Glomerular visceral epithelial cell (primary cell): Measurements from ENCODE around the gene NIN.
A peak's percentile ranks its signal among the peaks of the same experiment; 100 is the strongest.

ENCODE experiments used
- DNase-seq: peaks from one replicate; pipeline ENCODE4 v3.0.0-alpha.2; 2016; ENCODE audit errors: extremely low spot score

Gene NIN

DNA sequence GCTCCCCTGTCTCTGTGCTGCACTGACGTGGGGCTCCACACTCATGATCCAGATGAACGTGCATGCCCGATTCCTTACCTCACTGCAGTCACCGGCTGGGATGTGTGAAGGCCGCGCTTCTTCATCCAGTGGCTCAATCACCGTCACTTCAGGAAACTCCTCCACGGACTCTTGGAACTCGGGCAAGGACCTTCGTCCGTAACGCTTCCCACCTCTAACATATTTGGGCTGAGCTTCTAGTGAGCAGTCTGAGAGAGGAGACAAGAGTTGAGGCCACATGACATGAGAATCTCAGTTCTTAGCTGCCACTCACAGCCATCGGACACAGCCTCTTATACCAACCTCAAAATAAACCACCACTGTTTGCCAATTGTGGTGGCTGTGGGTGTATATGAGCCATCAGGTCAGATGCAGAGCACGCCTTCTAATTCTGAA lies 38.3 kb downstream of the NIN start:
- DNase-seq: no peak

GRCh38 chr14:50792051-50792477 lies 38.9 kb downstream of the NIN start:
- no peak for DNase-seq

DNA sequence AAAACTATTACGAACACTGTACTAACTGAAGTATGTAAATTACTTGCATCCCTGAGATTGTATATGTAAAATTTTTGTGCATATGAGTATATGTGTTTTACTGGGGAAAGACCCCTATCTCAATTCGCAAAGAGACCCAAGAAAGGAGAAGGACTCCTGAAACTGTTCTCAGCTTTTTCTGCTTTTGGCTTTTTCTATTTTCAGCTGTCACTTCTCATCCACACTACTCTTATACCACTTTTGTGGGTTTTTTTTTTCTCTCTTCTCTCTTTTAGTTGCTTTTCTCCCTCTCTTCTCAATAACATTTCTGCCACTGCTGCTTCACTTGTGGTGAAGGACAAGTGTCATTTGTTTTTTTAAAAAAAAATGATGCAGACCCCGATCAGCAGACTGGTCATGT lies 39.8 kb downstream of the NIN start:
- no peak for DNase-seq

GRCh38 chr14:50790589-50790988 lies 40.4 kb downstream of the NIN start:
- no peak for DNase-seq

DNA sequence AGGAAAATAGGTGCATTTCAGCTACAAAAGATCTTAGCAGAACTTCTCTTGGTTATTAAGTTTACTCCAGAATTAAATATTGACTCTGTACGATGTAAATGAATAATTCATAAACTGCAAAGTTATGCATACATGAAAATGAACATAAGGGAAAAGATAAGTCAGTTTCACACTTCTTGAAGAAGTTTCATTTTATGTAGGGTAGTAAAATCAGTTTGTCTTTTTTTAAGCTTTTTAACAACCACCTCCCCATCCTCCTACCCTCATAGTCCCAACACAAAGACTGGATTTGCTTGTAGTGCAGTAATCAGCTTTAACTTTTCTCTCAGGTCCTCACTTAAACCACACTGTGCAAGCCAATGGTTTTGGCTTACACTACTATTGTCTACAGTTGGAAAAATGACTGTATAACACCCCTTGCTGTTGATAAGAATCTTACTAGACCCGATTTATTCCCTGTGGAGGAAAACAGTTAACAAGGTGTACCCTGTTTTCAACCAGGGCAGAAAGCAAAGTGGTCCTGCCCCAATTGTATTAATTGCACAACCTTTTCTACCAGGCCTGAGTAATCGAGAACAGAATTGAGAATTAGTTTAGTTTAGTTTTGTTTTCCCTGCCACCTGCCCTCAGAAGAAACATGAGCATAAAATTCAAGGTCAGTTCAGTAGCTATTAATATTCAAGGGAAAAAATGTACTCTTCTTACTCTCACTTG lies 44.1 kb downstream of the NIN start:
- DNase-seq: no peak

DNA sequence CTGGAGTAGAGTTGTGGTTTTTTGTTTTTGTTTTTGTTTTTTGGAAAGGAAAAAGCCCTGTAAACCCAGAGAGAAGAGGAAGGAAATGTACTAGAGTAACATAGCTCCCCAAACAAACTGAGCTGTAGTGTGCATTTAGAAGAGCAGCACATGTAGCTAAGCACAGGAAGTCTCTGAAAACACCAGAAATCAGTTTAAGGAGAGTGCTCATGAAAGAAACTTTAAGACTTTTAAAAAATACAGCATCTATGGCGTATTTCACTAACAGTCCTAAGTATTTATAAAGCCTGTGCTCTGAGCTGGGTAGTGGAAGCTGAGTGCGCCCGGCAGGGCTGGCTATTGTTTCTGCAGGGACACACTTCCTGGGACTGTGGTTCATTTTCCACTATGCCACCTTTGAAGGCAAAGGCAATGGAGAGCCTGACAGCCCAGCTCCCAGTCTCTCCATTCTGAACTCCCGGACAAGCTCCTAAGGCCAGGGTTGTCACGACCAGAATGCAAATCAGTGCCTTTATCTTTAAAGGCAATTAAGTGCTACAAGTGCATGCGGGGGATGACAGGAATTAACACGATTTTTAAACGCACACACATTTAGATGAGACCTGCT lies 45.4 kb downstream of the NIN start:
- no peak for DNase-seq

DNA sequence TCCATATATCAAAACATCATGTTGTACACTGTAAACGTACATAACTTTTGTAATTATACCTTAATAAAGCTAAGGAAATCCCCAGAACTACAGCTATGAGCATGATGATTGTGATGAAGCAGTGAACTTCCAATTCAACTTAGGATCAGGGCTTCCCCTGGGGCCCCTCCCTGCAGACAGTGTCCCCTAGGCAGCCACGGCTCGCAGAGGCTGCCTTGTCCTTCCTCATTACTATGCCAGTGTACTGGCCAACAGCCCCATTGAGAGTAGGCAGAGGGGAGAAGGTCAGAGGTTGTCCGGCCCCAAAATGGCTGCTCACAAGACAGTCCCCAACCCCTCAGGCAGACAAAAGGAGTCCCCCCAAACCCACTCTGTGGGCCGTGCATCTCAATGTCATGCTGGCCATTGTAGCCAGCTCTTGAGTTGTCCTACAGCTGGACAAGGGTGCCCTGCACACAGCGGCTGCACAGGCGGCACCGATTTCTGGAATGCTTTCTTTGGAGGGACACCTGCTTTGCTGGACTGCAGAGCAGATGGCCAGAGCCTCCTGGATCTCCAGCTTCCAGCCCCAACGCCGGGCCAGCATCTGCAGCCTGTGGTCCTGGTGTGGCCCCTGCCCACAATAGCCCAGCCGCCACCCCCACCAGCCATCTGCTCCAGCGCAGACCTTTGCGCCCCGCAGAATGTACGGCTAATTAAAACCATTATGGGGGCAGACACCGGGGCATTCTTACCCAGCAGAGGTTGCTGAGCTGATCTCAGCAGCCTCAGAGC lies 46.1 kb downstream of the NIN start:
- DNase-seq: no peak

DNA sequence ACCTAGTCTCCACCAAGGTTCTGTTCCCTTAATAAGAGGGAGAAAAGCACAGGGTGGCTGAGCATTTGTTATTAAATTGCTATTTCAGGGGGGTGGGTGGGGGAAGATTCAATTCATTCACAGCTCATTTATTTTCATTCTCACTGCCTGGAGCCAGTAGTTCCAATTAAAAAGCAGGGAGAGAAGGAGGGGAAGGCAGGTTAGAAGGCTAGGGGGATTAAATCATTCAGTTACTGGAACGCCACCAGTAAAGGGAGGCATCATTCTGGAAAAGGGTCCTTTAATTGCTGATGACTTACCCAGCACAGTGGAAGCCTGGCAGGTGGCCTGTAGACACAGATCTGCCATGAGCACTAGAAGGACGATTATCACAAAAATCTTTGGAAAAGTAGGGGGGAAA lies 47.4 kb downstream of the NIN start:
- DNase-seq: no peak

- DNase-seq: no peak
These were observed 50.6 kb downstream of the NIN start for GRCh38 chr14:50780393-50780792.

GRCh38 chr14:50778721-50779483 lies 52.1 kb downstream of the NIN start:
- DNase-seq: peak; percentile 7

GRCh38 chr14:50776522-50776921 lies 54.4 kb downstream of the NIN start:
- no peak for DNase-seq

- peak; percentile 77 for DNase-seq
These were observed 55.6 kb downstream of the NIN start for GRCh38 chr14:50775357-50775756.

GRCh38 chr14:50774542-50775267 lies 56.3 kb downstream of the NIN start:
- no peak for DNase-seq

DNA sequence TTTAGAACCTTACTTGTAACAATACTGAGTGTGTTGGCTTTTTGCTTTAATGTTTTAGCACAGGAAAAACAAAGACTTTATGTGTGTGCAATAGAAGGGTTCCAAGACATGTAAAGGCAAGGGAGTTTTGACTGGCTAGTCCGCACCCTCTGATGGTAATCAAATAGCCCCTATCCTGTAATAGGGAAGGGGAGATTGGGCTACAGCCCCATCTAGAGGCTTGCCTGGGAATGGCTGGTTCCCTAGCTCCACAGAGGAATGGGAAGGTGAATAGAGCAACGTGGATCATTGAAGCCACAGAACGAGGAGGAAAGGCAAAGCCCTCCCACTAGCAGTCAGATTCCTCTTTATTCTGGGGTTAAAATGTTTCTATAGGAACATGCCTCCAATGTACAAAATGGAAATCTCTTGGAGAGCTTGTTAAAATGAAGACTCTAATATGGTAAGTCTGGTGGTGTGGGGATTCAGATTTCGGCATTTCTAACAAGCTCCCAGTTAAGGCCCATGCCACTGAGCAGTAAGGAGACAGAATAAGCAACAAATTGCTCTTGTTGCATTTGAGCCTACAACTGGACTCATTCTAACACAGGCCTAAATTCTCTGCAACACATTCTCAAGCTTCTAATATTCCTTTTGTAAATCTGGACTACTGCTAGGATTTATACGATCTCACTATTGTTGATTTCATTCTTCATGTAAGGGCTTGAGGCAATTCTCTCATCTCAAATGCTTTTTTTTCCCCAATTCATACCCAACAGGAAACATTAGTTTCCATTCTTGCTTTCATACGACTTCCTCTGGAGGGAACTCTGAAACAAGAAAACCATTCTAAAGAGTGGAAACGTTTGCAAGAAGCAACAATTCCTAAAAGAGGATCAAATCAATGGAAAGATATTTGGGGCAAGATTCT lies 57.1 kb downstream of the NIN start:
- peak; percentile 23 for DNase-seq

DNA sequence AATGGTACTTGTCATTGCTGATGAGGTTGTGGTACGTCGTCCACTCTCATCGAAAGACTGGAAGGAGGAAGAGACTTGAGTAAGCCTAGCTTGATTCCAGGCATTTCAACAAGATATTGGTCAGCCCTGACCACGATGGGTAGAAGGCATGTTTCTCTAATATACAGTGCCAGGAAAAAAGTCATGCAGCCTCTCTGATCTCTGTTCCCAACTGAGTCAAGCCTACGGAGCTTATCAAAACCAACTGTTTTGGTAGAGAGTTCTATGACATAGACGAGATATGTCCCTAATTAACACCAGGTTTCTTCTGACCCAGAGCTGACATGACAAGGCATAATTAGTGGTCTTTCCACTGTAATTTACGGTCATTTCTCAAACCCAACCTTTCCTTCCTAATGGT lies 58.5 kb downstream of the NIN start:
- DNase-seq: no peak

DNA sequence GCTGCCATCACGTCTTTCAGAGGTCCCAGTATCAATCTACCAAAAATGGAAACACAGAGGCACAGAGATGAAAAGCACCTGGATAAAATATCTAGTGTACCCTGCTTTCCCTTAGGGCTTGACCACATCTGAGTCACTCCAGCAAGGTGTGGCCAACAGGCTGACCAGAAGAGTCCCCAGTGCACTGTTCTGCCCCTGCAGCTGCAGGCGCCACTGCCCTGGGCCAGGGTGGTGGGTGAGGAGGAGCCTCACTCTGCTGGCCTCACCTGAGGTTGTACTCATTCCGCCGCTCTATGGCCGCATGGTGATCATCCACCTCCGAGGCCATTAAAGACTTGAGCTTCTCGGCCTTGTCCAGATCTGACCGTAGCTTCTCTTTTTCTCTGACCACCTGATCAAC lies 60.4 kb downstream of the NIN start:
- no peak for DNase-seq

DNA sequence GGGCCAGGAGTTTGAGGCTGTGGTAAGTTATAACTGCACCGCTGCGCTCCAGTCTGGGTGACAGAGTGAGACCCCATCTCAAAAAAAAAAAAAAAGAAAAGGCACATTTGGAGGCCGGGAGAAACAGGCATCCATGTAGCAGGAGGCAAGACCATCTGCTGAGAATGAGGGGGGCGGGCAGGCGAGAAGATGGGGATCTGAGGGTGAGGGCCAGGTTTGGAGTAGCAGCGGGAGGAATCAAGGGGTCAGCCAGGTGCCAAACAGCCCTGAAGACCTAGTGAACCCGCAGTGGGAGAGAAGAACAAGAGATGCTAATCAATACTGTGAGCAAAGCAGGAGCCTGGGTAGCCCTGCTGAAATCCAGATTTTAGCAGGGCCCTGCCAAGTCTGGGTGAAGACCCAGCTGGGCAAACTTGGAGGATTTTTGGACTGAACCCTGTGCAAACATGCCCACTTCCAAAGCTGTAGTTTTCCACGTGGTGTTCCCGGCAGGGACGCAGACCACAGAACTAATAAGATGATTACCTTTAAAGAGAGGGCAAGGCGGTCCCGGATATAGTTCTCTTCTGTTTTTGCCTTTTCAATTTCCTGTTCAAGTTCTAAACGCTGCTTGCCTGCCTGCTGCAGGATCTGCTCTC lies 61.0 kb downstream of the NIN start:
- DNase-seq: no peak

- no peak for DNase-seq
These were observed 62.3 kb downstream of the NIN start for GRCh38 chr14:50768680-50769079.

DNA sequence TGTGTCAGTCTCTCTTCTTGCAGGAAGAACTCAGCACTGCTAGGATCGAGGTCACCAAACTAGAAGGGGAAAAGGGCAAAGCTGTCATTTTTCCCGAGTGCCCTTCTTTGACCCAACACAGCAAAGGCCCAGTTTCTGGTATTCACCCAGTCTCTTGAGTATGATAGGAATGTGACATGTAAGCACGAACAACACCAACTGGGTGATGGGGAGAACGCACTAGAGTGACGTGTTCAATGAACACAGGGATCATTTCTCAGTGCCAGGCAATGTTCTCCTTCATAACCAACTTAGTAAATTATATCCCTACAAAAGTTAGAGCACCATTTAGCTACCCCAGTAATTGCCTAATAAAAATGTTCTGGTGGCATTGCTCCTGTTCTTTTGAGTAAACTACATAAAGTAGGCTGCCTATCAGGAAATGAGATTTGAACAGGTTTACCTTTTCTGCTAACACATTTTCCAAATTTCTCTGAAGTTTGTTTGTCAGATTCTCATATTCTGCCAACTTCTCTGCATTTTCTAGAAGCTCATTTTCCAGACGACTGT lies 64.5 kb downstream of the NIN start:
- DNase-seq: no peak
